Activated naive CD4-positive, alpha-beta T cell treated with anti-CD3 and anti-CD28 coated beads, Interleukin-2, amount 50 U/mL, for 72 hours (primary cell): ENCODE results near the gene SPRR3. TPM values are rescaled to one million over a fixed set of nuclear protein-coding genes. Genes with fewer than 3 reads are reported as not detected.

Experiments used
- ATAC-seq, 2 donors: fragments of 150-1000 bp; cut with Tn5 transposase; 2 replicates each; pipeline ENCODE4 v1.10.0; 2021; ENCODE audit warnings: mild to moderate bottlenecking in 2 of 2, moderate library complexity in 2 of 2
- DNase-seq, 2 donors: peaks; one replicate each; pipeline ENCODE4 v3.0.0; 2021 to 2022; ENCODE audit warnings: low spot score in 2 of 2
- H3K27ac Mint-ChIP-seq, 2 donors: one replicate each; pipeline ENCODE4 v1.8.0; 2022; ENCODE audit warnings: mild to moderate bottlenecking in 2 of 2, mixed read lengths in 2 of 2
- H3K36me3 Mint-ChIP-seq, 2 donors: one replicate each; pipeline ENCODE4 v1.8.0; 2022; ENCODE audit warnings: mixed read lengths in 2 of 2
- H3K9me3 Mint-ChIP-seq, 2 donors: one replicate each; pipeline ENCODE4 v1.8.0; 2022; ENCODE audit warnings: mixed read lengths in 2 of 2
- total RNA-seq, 2 donors: library from RNA; stranded (reverse); gene quantifications; one replicate each; pipeline ENCODE4 v1.2.3, GENCODE V29; 2022

The SPRR3 gene
- total RNA-seq, 2 donors from 2014 or later: not detected

DNA sequence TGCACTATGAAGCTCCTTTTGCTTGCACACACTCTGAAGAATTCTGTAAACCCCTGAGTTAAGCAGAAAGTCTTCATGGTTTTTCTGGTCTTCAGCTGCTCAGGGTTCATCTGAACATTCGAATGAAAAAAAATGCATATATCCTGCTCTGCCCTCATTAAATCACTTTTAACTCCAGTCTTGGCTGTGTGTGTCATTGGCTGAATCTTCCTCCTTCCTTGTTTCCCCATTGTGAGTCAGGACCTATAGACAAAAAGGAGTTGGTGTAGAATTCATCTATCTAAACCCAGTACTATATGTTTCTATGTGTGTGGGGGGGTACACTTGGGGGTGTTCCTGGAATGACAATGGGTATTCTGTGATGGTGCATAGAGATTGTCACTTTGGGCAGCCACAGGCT is 22.9 kb downstream of the SPRR3 start:
- no peak for ATAC-seq
- peaks cover 4% of the 10 kb centered on the region in 2 donors for H3K9me3 Mint-ChIP-seq
- no peak overlapping the region for H3K27ac Mint-ChIP-seq
- DNase-seq: no peak
- no peaks in the 10 kb centered on the region for H3K36me3 Mint-ChIP-seq

DNA sequence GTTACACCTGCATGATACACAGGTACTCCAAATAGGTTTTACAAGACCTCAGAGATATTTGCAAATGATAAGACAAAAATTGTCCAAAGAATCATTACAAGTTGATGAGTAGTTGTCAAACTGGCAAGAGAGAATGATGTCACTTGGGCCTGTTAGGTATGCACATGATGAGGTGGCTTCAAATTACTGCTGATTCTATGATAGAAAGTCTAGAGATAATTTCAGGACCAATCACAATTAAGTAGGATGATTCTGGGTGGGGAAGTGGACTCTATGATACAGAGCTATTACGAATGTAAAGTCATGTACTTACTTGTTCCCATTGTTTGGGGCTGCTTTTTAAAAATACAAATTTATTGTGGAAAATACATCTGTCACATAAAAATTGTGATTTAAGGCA is 24.2 kb downstream of the SPRR3 start:
- peaks cover 4% of the 10 kb centered on the region in 2 donors for H3K9me3 Mint-ChIP-seq
- ATAC-seq (no peak), DNase-seq (no peak)
- H3K27ac Mint-ChIP-seq: no peak overlapping the region
- H3K36me3 Mint-ChIP-seq: no peaks in the 10 kb centered on the region

DNA sequence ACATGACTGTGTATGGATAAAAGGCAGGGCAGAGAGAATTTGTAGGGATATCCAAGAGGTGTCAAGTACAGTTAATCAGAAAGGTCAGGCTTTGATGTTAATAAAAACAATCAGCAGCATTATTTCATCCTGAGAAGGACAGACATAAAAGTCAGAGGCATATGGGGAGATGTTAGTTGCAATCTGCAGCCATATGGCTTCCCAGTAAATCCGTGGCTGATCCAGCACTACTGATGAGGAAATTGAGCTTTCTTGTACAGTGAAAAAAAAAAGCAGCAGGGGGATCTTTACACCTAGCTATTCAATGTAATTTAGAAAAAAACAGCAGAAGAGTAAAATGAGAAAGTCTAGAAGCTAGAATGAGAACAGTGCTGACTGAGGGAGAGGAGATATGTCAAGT is 27.2 kb downstream of the SPRR3 start:
- Mint-ChIP-seq H3K9me3 (peaks cover 4% of the 10 kb centered on the region in 2 donors), H3K27ac (no peak overlapping the region), H3K36me3 (no peaks in the 10 kb centered on the region)
- DNase-seq (no peak), ATAC-seq (no peak)

- ATAC-seq: no peak
- Mint-ChIP-seq H3K9me3 (peaks cover 4% of the 10 kb centered on the region in 2 donors), H3K36me3 (no peaks in the 10 kb centered on the region), H3K27ac (no peak within 1 kb of the TSS)
- no peak for DNase-seq
Observed at GRCh38 chr1:153030895-153031294, 29.3 kb downstream of the SPRR3 start, which contains the start of gene SPRR1B. Gene SPRR1B, plus strand, starts transcription at chr1:153031203. Its CDS starts 1,143 bp downstream, at chr1:153032346.

- no peak for ATAC-seq
- H3K27ac Mint-ChIP-seq: no peak overlapping the region
- no peak for DNase-seq
- H3K36me3 Mint-ChIP-seq: no peaks in the 10 kb centered on the region
- peaks cover 4% of the 10 kb centered on the region in 2 donors for H3K9me3 Mint-ChIP-seq
Observed at GRCh38 chr1:153032073-153032472, 30.5 kb downstream of the SPRR3 start.

DNA sequence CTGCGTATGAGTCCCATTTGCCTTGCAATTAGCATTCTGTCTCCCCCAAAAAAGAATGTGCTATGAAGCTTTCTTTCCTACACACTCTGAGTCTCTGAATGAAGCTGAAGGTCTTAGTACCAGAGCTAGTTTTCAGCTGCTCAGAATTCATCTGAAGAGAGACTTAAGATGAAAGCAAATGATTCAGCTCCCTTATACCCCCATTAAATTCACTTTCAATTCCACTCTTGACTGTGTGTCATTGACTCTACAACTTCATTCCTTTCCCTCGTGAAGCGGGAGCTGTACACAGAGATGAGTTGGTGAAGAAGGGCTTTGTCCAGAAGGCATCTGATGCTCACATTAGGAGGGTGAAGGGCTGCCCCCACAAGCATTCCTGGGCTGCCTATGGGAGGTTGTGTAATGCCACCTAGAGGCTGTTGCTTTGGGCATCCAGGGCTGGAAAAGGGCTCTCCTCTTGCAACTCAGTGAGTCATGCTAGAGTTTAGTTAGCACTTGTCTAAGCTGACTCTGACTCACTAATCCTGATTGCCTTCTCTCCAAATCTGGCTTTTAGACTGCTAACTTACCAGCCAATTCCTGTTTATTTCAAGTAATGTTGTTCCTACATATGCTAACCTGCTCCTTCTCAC is 31.2 kb downstream of the SPRR3 start:
- DNase-seq: no peak
- peak; percentile 43 to 78 for ATAC-seq
- Mint-ChIP-seq H3K27ac (no peak overlapping the region), H3K9me3 (peaks cover 4% of the 10 kb centered on the region in 2 donors), H3K36me3 (no peaks in the 10 kb centered on the region)

DNA sequence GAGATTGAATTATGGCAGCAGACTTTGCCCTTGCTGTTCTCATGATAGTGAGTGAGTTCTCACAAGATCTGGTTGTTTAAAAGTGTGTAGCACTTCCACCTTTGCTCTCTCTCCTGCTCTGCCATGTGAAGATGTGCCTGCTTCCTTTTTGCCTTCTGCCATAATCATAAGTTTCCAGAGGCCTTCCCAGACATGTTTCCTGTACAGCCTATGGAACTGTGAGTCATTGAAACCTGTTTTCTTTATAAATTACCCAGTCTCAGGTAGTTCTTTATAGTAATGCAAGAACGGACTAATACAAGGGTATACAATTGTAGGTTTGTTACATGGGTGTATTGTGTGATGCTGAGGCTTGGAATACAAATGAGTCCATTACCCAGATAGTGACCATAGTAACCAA is 33.7 kb downstream of the SPRR3 start:
- H3K36me3 Mint-ChIP-seq: no peaks in the 10 kb centered on the region
- ATAC-seq (no peak), DNase-seq (no peak)
- H3K27ac Mint-ChIP-seq: no peak overlapping the region
- H3K9me3 Mint-ChIP-seq: no peaks in the 10 kb centered on the region

DNA sequence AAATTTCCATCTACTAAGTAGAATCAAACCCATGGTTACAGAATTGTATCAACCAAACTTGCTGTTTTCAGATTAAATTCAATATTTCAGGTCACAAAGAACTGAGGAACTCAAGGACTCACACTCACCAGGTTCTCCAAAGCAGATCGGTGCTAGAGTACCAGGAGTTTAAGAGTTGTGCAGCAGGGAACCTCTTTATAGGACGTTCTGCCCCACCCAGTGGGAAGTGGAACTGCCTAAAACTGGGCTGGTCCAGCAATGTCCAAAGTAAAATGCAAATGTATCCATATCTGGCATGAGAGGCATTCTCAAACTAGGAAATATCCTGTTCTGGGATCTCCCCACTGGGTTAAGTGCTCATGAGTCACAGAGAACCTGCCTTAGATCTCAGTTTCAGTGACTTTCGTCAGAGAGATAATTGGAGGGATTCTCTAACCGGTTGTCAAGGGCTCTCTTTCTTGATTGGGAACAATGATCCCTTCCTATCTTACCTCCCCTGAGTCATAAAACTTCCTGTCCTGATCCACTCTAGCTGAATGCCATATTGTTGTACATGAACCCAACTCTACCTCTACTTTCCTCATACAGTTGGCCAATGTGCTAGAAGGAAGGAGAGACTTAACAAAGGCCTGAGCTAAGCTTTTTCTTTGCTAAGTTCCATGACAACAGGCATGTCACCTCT is 39.5 kb downstream of the SPRR3 start, which contains the start of gene SPRR2D:
SPRR2D (minus strand) TSS at position 171 of the 682 bp plus-strand sequence. CDS start 774 bp downstream, outside the sequence.
- no peak for DNase-seq
- Mint-ChIP-seq H3K9me3 (no peaks in the 10 kb centered on the region), H3K27ac (no peak within 1 kb of the TSS), H3K36me3 (no peaks in the 10 kb centered on the region)
- ATAC-seq: no peak

GRCh38 chr1:153049211-153049610 is 47.7 kb downstream of the SPRR3 start:
- DNase-seq: no peak
- no peak overlapping the region for H3K27ac Mint-ChIP-seq
- no peaks in the 10 kb centered on the region for H3K36me3 Mint-ChIP-seq
- peaks cover 4 to 8% of the 10 kb centered on the region in 2 donors for H3K9me3 Mint-ChIP-seq
- no peak for ATAC-seq

Other genes starting within 250 kb of the SPRR3 start
- not detected for gene KPRP, start 243.7 kb upstream of the SPRR3 start, total RNA-seq
- not detected for gene LCE1F, start 226.6 kb upstream of the SPRR3 start, total RNA-seq
- not detected for gene LCE1E, start 215.5 kb upstream of the SPRR3 start, total RNA-seq
- not detected for gene LCE1D, start 205.0 kb upstream of the SPRR3 start, total RNA-seq
- not detected for gene LCE1C, start 195.1 kb upstream of the SPRR3 start, total RNA-seq
- not detected for gene LCE1B, start 189.8 kb upstream of the SPRR3 start, total RNA-seq
- gene LCE1A, start 174.3 kb upstream of the SPRR3 start, total RNA-seq: not detected
- gene LCE6A, start 158.9 kb upstream of the SPRR3 start, total RNA-seq: not detected
- not detected for gene LCE7A, start 141.8 kb upstream of the SPRR3 start, total RNA-seq
- not detected for gene SMCP, start 123.4 kb upstream of the SPRR3 start, total RNA-seq
- gene IVL, start 93.2 kb upstream of the SPRR3 start, total RNA-seq: not detected
- gene SPRR5, start 54.5 kb upstream of the SPRR3 start, total RNA-seq: not detected
- gene SPRR4, start 31.1 kb upstream of the SPRR3 start, total RNA-seq: not detected
- gene SPRR1A, start 17.7 kb upstream of the SPRR3 start, total RNA-seq: not detected
- not detected for gene SPRR1B, start 29.5 kb downstream of the SPRR3 start, total RNA-seq
- gene SPRR2D, start 39.4 kb downstream of the SPRR3 start, total RNA-seq: not detected
- gene SPRR2A, start 55.8 kb downstream of the SPRR3 start, total RNA-seq: not detected
- gene SPRR2B, start 69.9 kb downstream of the SPRR3 start, total RNA-seq: not detected
- gene SPRR2E, start 92.8 kb downstream of the SPRR3 start, total RNA-seq: not detected
- gene SPRR2F, start 111.8 kb downstream of the SPRR3 start, total RNA-seq: not detected
- not detected for gene SPRR2G, start 149.1 kb downstream of the SPRR3 start, total RNA-seq
- gene LELP1, start 201.7 kb downstream of the SPRR3 start, total RNA-seq: not detected
- gene PRR9, start 215.8 kb downstream of the SPRR3 start, total RNA-seq: not detected